ENCODE results near the gene NDFIP1.

NDFIP1 gene

GRCh38 chr5:142096382-142096781, 12.2 kb upstream of the NDFIP1 start:
- no peak overlapping the region for H2AFZ ChIP-seq (ENCODE audit: low read length)
- no peak overlapping the region for H2BK120ac ChIP-seq (ENCODE audit: low read depth, low read length)
- no peak overlapping the region for H3K9ac ChIP-seq (ENCODE audit: low read depth, low read length, poor library complexity)
- no peaks in the 10 kb centered on the region for H3K79me1 ChIP-seq (ENCODE audit: low read depth, low read length)
- no peak overlapping the region for H2BK5ac ChIP-seq (ENCODE audit: low read length)
- H3K4ac ChIP-seq (ENCODE audit: low read length) = no peak overlapping the region
- H3K27me3 ChIP-seq (ENCODE audit: control insufficient read depth in 3 of 3, insufficient read depth in 3 of 3, low read depth in 1 of 3, low read length in 3 of 3) = no peaks in the 10 kb centered on the region
- H4K8ac ChIP-seq (ENCODE audit: low read depth, low read length) = no peak overlapping the region
- H3K4me3 ChIP-seq (ENCODE audit: low read length in 2 of 2) = no peak overlapping the region
- H4K91ac ChIP-seq (ENCODE audit: low read depth, low read length, poor library complexity) = no peak overlapping the region
- H3K9me3 ChIP-seq (replicated peaks in 1 of 2; ENCODE audit: control insufficient read depth in 2 of 2, insufficient read depth in 1 of 2, low read depth in 1 of 2, low read length in 2 of 2) = no peaks in the 10 kb centered on the region
- H3K4me1 ChIP-seq (ENCODE audit: control insufficient read depth in 2 of 2, insufficient read depth in 1 of 2, low read depth in 1 of 2, low read length in 2 of 2) = no peaks in the 10 kb centered on the region
- no peak overlapping the region for H3K27ac ChIP-seq (replicated peaks; ENCODE audit: low read length)
- no peak overlapping the region for H3K4me2 ChIP-seq (ENCODE audit: insufficient read depth, low read length, poor library complexity, severe bottlenecking)
- DNase-seq (ENCODE audit: low spot score) = no peak
- no CpG with 5 or more reads among the region's 3 CpGs for WGBS, 2 donors (ENCODE audit: extremely low coverage in 2 of 2, insufficient read length in 2 of 2, insufficient replicate concordance in 1 of 2)
- no peak overlapping the region for H3K23ac ChIP-seq (ENCODE audit: low read depth, low read length, poor library complexity)
- H2BK12ac ChIP-seq (ENCODE audit: low read length) = no peak overlapping the region
- no peak overlapping the region for H2AK5ac ChIP-seq (ENCODE audit: low read depth, low read length)
- no peaks in the 10 kb centered on the region for H3K36me3 ChIP-seq (replicated peaks in 1 of 2; ENCODE audit: control insufficient read depth in 2 of 2, insufficient read depth in 2 of 2, low read length in 2 of 2)
- H3K14ac ChIP-seq (ENCODE audit: low read length) = no peak overlapping the region
- H2BK15ac ChIP-seq (ENCODE audit: low read length) = no peak overlapping the region
- H3K18ac ChIP-seq (ENCODE audit: low read length) = no peak overlapping the region

- H2BK5ac ChIP-seq (ENCODE audit: low read length) = no peak overlapping the region
- H3K14ac ChIP-seq (ENCODE audit: low read length) = no peak overlapping the region
- no peak overlapping the region for H3K4me2 ChIP-seq (ENCODE audit: insufficient read depth, low read length, poor library complexity, severe bottlenecking)
- no peak for DNase-seq (ENCODE audit: low spot score)
- H3K9ac ChIP-seq (ENCODE audit: low read depth, low read length, poor library complexity) = no peak overlapping the region
- no peak overlapping the region for H3K23ac ChIP-seq (ENCODE audit: low read depth, low read length, poor library complexity)
- no peaks in the 10 kb centered on the region for H3K9me3 ChIP-seq (replicated peaks in 1 of 2; ENCODE audit: control insufficient read depth in 2 of 2, insufficient read depth in 1 of 2, low read depth in 1 of 2, low read length in 2 of 2)
- H3K18ac ChIP-seq (ENCODE audit: low read length) = no peak overlapping the region
- no peak overlapping the region for H2BK12ac ChIP-seq (ENCODE audit: low read length)
- no peak overlapping the region for H4K91ac ChIP-seq (ENCODE audit: low read depth, low read length, poor library complexity)
- H3K4me3 ChIP-seq (ENCODE audit: low read length in 2 of 2) = no peak overlapping the region
- H3K36me3 ChIP-seq (replicated peaks in 1 of 2; ENCODE audit: control insufficient read depth in 2 of 2, insufficient read depth in 2 of 2, low read length in 2 of 2) = no peaks in the 10 kb centered on the region
- no peaks in the 10 kb centered on the region for H3K79me1 ChIP-seq (ENCODE audit: low read depth, low read length)
- no peak overlapping the region for H3K4ac ChIP-seq (ENCODE audit: low read length)
- no peak overlapping the region for H4K8ac ChIP-seq (ENCODE audit: low read depth, low read length)
- H3K27me3 ChIP-seq (ENCODE audit: control insufficient read depth in 3 of 3, insufficient read depth in 3 of 3, low read depth in 1 of 3, low read length in 3 of 3) = no peaks in the 10 kb centered on the region
- no CpG with 5 or more reads among the region's 9 CpGs for WGBS, 2 donors (ENCODE audit: extremely low coverage in 2 of 2, insufficient read length in 2 of 2, insufficient replicate concordance in 1 of 2)
- no peak overlapping the region for H2BK120ac ChIP-seq (ENCODE audit: low read depth, low read length)
- H3K4me1 ChIP-seq (ENCODE audit: control insufficient read depth in 2 of 2, insufficient read depth in 1 of 2, low read depth in 1 of 2, low read length in 2 of 2) = no peaks in the 10 kb centered on the region
- H2BK15ac ChIP-seq (ENCODE audit: low read length) = no peak overlapping the region
- no peak overlapping the region for H2AFZ ChIP-seq (ENCODE audit: low read length)
- no peak overlapping the region for H3K27ac ChIP-seq (replicated peaks; ENCODE audit: low read length)
- no peak overlapping the region for H2AK5ac ChIP-seq (ENCODE audit: low read depth, low read length)
Observed at GRCh38 chr5:142097681-142098080, 10.9 kb upstream of the NDFIP1 start.

GRCh38 chr5:142098275-142098674, 10.3 kb upstream of the NDFIP1 start:
- Histone ChIP-seq H3K27me3 (ENCODE audit: control insufficient read depth in 3 of 3, insufficient read depth in 3 of 3, low read depth in 1 of 3, low read length in 3 of 3) (no peaks in the 10 kb centered on the region), H2BK15ac (ENCODE audit: low read length) (no peak overlapping the region), H3K4me1 (ENCODE audit: control insufficient read depth in 2 of 2, insufficient read depth in 1 of 2, low read depth in 1 of 2, low read length in 2 of 2) (no peaks in the 10 kb centered on the region), H2BK12ac (ENCODE audit: low read length) (no peak overlapping the region), H2AK5ac (ENCODE audit: low read depth, low read length) (no peak overlapping the region), H3K14ac (ENCODE audit: low read length) (no peak overlapping the region), H3K9ac (ENCODE audit: low read depth, low read length, poor library complexity) (no peak overlapping the region), H3K4me2 (ENCODE audit: insufficient read depth, low read length, poor library complexity, severe bottlenecking) (no peak overlapping the region), H3K36me3 (replicated peaks in 1 of 2; ENCODE audit: control insufficient read depth in 2 of 2, insufficient read depth in 2 of 2, low read length in 2 of 2) (no peaks in the 10 kb centered on the region), H4K91ac (ENCODE audit: low read depth, low read length, poor library complexity) (no peak overlapping the region), H2BK120ac (ENCODE audit: low read depth, low read length) (no peak overlapping the region), H2BK5ac (ENCODE audit: low read length) (no peak overlapping the region), H3K4me3 (ENCODE audit: low read length in 2 of 2) (no peak overlapping the region), H3K4ac (ENCODE audit: low read length) (no peak overlapping the region), H2AFZ (ENCODE audit: low read length) (no peak overlapping the region), H3K18ac (ENCODE audit: low read length) (no peak overlapping the region), H3K23ac (ENCODE audit: low read depth, low read length, poor library complexity) (no peak overlapping the region), H3K9me3 (replicated peaks in 1 of 2; ENCODE audit: control insufficient read depth in 2 of 2, insufficient read depth in 1 of 2, low read depth in 1 of 2, low read length in 2 of 2) (no peaks in the 10 kb centered on the region), H3K79me1 (ENCODE audit: low read depth, low read length) (no peaks in the 10 kb centered on the region), H3K27ac (replicated peaks; ENCODE audit: low read length) (no peak overlapping the region), H4K8ac (ENCODE audit: low read depth, low read length) (no peak overlapping the region)
- WGBS, 2 donors (ENCODE audit: extremely low coverage in 2 of 2, insufficient read length in 2 of 2, insufficient replicate concordance in 1 of 2) = no CpG with 5 or more reads among the region's 2 CpGs
- no peak for DNase-seq (ENCODE audit: low spot score)

GRCh38 chr5:142098931-142099330, 9.6 kb upstream of the NDFIP1 start:
- Histone ChIP-seq H2AFZ (ENCODE audit: low read length) (no peak overlapping the region), H3K36me3 (replicated peaks in 1 of 2; ENCODE audit: control insufficient read depth in 2 of 2, insufficient read depth in 2 of 2, low read length in 2 of 2) (no peaks in the 10 kb centered on the region), H2BK15ac (ENCODE audit: low read length) (no peak overlapping the region), H3K9me3 (replicated peaks in 1 of 2; ENCODE audit: control insufficient read depth in 2 of 2, insufficient read depth in 1 of 2, low read depth in 1 of 2, low read length in 2 of 2) (no peaks in the 10 kb centered on the region), H3K4me1 (ENCODE audit: control insufficient read depth in 2 of 2, insufficient read depth in 1 of 2, low read depth in 1 of 2, low read length in 2 of 2) (no peaks in the 10 kb centered on the region), H3K27ac (replicated peaks; ENCODE audit: low read length) (no peak overlapping the region), H3K9ac (ENCODE audit: low read depth, low read length, poor library complexity) (no peak overlapping the region), H2BK5ac (ENCODE audit: low read length) (no peak overlapping the region), H4K8ac (ENCODE audit: low read depth, low read length) (no peak overlapping the region), H3K14ac (ENCODE audit: low read length) (no peak overlapping the region), H3K23ac (ENCODE audit: low read depth, low read length, poor library complexity) (no peak overlapping the region), H3K79me1 (ENCODE audit: low read depth, low read length) (no peaks in the 10 kb centered on the region), H3K4me3 (ENCODE audit: low read length in 2 of 2) (no peak overlapping the region), H3K27me3 (ENCODE audit: control insufficient read depth in 3 of 3, insufficient read depth in 3 of 3, low read depth in 1 of 3, low read length in 3 of 3) (no peaks in the 10 kb centered on the region), H2BK12ac (ENCODE audit: low read length) (no peak overlapping the region), H2BK120ac (ENCODE audit: low read depth, low read length) (no peak overlapping the region), H3K4me2 (ENCODE audit: insufficient read depth, low read length, poor library complexity, severe bottlenecking) (no peak overlapping the region), H3K4ac (ENCODE audit: low read length) (no peak overlapping the region), H3K18ac (ENCODE audit: low read length) (no peak overlapping the region), H2AK5ac (ENCODE audit: low read depth, low read length) (no peak overlapping the region), H4K91ac (ENCODE audit: low read depth, low read length, poor library complexity) (no peak overlapping the region)
- DNase-seq (ENCODE audit: low spot score) = no peak
